Heart left ventricle (tissue), 16 donors: ENCODE results near the gene ADCY5. TPM values are rescaled to one million over a fixed set of nuclear protein-coding genes. Genes with fewer than 3 reads are reported as not detected.

ENCODE experiments used
- ATAC-seq, 4 donors: fragments of 200-7000 bp; cut with Tn5 transposase; one replicate each; pipeline ENCODE4 v1.9.1; 2020 to 2022; ENCODE audit warnings: moderate library complexity in 4 of 4, mild to moderate bottlenecking in 3 of 4, moderate number of reproducible peaks in 1 of 4
- DNase-seq, 5 donors: peaks; one replicate each; pipeline ENCODE4 v3.0.0-alpha.2; 2020
- H3K27ac ChIP-seq, 12 donors: fragments of 200-600 bp; sonication (generic) in 4 of 12; one replicate each; pipeline versions ENCODE4 v1.5.0 to v1.8.0; 2016 to 2022; ENCODE audit warnings: mild to moderate bottlenecking in 2 of 12
- H3K27me3 ChIP-seq, 9 donors: fragments of 200-600 bp; sonication (generic) in 2 of 9; one replicate each; pipeline versions ENCODE4 v1.5.1 to v1.8.0; 2016 to 2022; ENCODE audit warnings: mild to moderate bottlenecking in 3 of 9
- H3K36me3 ChIP-seq, 9 donors: fragments of 200-600 bp; sonication (generic) in 2 of 9; one replicate each; pipeline versions ENCODE4 v1.5.0 to v1.8.0; 2018 to 2022; ENCODE audit warnings: mild to moderate bottlenecking in 2 of 9
- H3K4me1 ChIP-seq, 12 donors: fragments of 200-600 bp; sonication (generic) in 4 of 12; one replicate each; pipeline versions ENCODE4 v1.5.0 to v1.8.0; 2016 to 2022; ENCODE audit warnings: mild to moderate bottlenecking in 3 of 12
- H3K4me3 ChIP-seq, 12 donors: fragments of 200-600 bp; sonication (generic) in 4 of 12; one replicate each; pipeline versions ENCODE4 v1.5.0 to v1.8.0; 2017 to 2022; ENCODE audit warnings: mild to moderate bottlenecking in 9 of 12, moderate library complexity in 4 of 12
- H3K9me3 ChIP-seq, 12 donors: fragments of 200-600 bp; sonication (generic) in 4 of 12; one replicate each; pipeline versions ENCODE4 v1.5.0 to v1.8.0; 2016 to 2022; ENCODE audit warnings: mild to moderate bottlenecking in 1 of 12
- POLR2A ChIP-seq, 2 donors: fragments of 450-650 bp; IDR thresholded peaks; one replicate each; pipeline ENCODE4 v1.6.1; 2017; ENCODE audit warnings: antibody characterized with exemption in 2 of 2, mild to moderate bottlenecking in 2 of 2, moderate library complexity in 2 of 2
- WGBS, 4 donors: extraction: QIAGEN DNeasy Blood & Tissue Kit in 2 of 4; methylation state at CpG; one replicate each; pipeline versions ENCODE4 v1.1.5 to v1.1.7; 2013 to 2018; 5-methylcytosine and 5-hydroxymethylcytosine counted together
- intact Hi-C, 10 donors: fragments of 100-400 bp; cut with DNase I; formaldehyde crosslinking; loops; one replicate each; pipeline versions ENCODE4 v1.11.1 to v1.14.2; 2022
- polyA plus RNA-seq, 2 donors: library from polyadenylated mRNA; stranded (reverse); fragments of 200-250 nt; gene quantifications; one replicate each; pipeline ENCODE4 v1.2.3, GENCODE V29; 2013
- total RNA-seq, 9 donors: library from RNA; depleted of rRNA in 2 of 9; stranded (reverse); fragments of >200 nt in 2 of 9; fragmentation: NEBNext Ultra II Directional in 3 of 9; extraction: Animal tissue kit (Norgen Biotek cat#: 25700) in 3 of 9; gene quantifications; one replicate each; pipeline versions ENCODE4 v1.1.0 to v1.2.4, GENCODE V29; 2016 to 2023
- TF ChIP-seq, protein P1 (sequence below), 12 donors: fragments of 200-600 bp; sonication (generic) in 4 of 12; IDR thresholded peaks; one replicate each; pipeline versions ENCODE4 v1.5.0 to v1.8.0; 2018 to 2022; ENCODE audit warnings: antibody characterized with exemption in 12 of 12, mild to moderate bottlenecking in 5 of 12
- donor health status: ischemic (EF 13 %, LVEDD 7.1; RV severe dilation, severe dysfunction).
- donor health status: healthy with polysubstance abuse.
- donor health status: DM: no; HTN: yes; CAD: no.
- donor health status: DM: no; HTN: no; CAD: no.
- donor health status: ischemic (EF 25% LVEDD 6.9; RV normal size, moderate dysfunction).
- donor health status: ischemic (EF 25% LVEDD 5.7; RV mildly dilated, moderate dysfunction).
- donor health status: healthy.
- donor health status: DM: yes; HTN: yes; CAD: no.
- donor health status: ischemic (EF 35%, LVEDD 5.7; RV mildly dilated, moderate dysfunction).
- donor health status: nonischemic (EF 11% LVEDD 7.7; RV severe dilation, severe dysfunction).
- donor health status: DM: yes; HTN: yes; CAD: no.
- donor health status: PGD.
- donor health status: ischemic (EF 29% LVEDD 5.4; RV normal size, mild dysfunction).
- donor health status: nonischemic (EF 23%, LVEDD 6.1; RV moderate dilation, normal function).

Gene ADCY5
- total and polyA plus RNA-seq, 11 donors = 78.5 to 276 (median 167) TPM

DNA sequence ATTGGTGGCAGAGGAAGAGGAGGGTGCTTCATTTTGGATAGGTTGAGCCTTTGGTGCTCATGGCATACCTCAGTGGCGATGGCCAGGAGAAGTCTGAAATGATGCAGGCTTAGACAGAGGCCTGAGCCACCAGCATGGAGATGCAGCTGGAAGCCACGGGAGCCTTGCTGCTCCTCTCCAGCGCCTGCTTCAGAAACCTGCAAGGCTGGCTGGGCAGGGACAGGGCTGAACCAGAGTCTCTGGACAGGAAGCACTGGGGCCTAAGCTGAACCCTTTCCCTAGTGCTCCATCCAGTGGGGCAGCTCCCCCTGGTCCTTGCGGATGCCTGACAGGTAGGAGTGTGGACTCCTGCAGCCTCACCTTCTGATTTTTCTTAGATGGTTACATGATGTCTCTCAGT, 36.7 kb upstream of the ADCY5 start:
- intact Hi-C loops = loop anchor here in 3 of 10 donors (5.0 kb wide), 3 partner anchors 33 to 72 kb away; partner anchors contain the start of gene ADCY5 (in 1 of the 3)
- ATAC-seq (no peak), DNase-seq (no peak)
- Histone ChIP-seq H3K9me3 (no peaks in the 10 kb centered on the region), H3K36me3 (peaks cover 0 to 6% (median 0%) of the 10 kb centered on the region in 9 donors), H3K4me1 (peaks cover 0 to 30% (median 9%) of the 10 kb centered on the region in 12 donors), H3K27me3 (no peaks in the 10 kb centered on the region), H3K27ac (no peak overlapping the region), H3K4me3 (no peak overlapping the region)
- 91 to 96% (median 95%) methylated on average over 4 of the region's 4 CpGs for WGBS, 4 donors
- TF ChIP-seq POLR2A (IDR thresholded peaks at IDR 0.05) = no peak
- TF ChIP-seq, protein P1, sequence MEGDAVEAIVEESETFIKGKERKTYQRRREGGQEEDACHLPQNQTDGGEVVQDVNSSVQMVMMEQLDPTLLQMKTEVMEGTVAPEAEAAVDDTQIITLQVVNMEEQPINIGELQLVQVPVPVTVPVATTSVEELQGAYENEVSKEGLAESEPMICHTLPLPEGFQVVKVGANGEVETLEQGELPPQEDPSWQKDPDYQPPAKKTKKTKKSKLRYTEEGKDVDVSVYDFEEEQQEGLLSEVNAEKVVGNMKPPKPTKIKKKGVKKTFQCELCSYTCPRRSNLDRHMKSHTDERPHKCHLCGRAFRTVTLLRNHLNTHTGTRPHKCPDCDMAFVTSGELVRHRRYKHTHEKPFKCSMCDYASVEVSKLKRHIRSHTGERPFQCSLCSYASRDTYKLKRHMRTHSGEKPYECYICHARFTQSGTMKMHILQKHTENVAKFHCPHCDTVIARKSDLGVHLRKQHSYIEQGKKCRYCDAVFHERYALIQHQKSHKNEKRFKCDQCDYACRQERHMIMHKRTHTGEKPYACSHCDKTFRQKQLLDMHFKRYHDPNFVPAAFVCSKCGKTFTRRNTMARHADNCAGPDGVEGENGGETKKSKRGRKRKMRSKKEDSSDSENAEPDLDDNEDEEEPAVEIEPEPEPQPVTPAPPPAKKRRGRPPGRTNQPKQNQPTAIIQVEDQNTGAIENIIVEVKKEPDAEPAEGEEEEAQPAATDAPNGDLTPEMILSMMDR (IDR thresholded peaks at IDR 0.05) = no peak

GRCh38 chr3:123483146-123483545, 34.3 kb upstream of the ADCY5 start:
- peaks cover 0 to 15% (median 0%) of the 10 kb centered on the region in 12 donors for H3K4me1 ChIP-seq
- no peaks in the 10 kb centered on the region for H3K36me3 ChIP-seq
- 83 to 91% (median 87%) methylated on average over 4 to 6 of the region's 6 CpGs for WGBS, 4 donors
- no peaks in the 10 kb centered on the region for H3K9me3 ChIP-seq
- TF ChIP-seq POLR2A (IDR thresholded peaks at IDR 0.05) = no peak
- TF ChIP-seq, protein P1 (IDR thresholded peaks at IDR 0.05) = no peak
- intact Hi-C loops = loop anchor here in 1 of 10 donors (5.0 kb wide), 1 partner anchor 36 kb away; the partner anchor contains the start of gene ADCY5
- no peak overlapping the region for H3K4me3 ChIP-seq
- ATAC-seq (no peak), DNase-seq (no peak)
- H3K27me3 ChIP-seq = no peaks in the 10 kb centered on the region
- no peak overlapping the region for H3K27ac ChIP-seq

DNA sequence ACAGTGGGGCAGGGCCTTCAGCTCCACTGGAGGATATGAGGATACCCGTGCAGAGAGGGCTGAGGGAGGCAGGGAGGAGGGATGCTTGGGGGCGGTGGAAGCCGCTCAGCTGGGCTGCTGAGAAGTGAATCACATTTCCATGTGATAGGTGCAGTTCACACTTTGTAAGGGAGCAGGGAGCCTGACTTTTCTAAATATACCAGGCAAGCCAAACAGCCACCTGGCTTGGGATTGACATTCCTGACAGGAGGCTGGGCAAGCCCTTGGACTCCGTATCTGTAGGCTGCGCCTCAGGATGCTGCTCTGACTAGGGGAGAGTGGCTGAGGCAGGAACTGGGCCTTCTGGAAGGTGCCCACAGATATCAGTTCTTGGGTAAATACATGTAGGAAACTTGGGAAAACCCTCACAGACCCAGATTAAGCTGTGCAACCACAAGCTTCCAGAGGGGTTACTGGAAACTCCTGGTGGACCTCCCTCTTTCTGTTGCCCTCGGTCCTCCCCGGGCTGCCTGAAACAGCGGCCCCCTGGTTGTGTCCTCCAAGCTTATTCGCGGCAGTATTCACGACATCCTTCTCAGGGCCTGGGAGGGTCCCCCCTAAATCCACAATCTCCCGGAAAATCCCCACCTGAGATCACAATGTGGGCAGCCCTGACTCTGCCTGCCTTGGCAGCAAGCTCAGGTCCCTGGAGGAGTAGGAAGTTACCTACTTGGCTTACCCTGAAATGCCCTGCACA, 33.0 kb upstream of the ADCY5 start:
- Histone ChIP-seq H3K9me3 (no peaks in the 10 kb centered on the region), H3K36me3 (no peaks in the 10 kb centered on the region), H3K4me3 (no peak overlapping the region), H3K27me3 (no peaks in the 10 kb centered on the region), H3K4me1 (peaks cover 0 to 2% (median 0%) of the 10 kb centered on the region in 12 donors), H3K27ac (no peak overlapping the region)
- WGBS, 4 donors = 74 to 85% (median 79%) methylated on average over 12 of the region's 12 CpGs
- intact Hi-C loops = loop anchor here in 1 of 10 donors (5.0 kb wide), 1 partner anchor 35 kb away; the partner anchor contains the start of gene ADCY5
- DNase-seq (no peak), ATAC-seq (peak in 3 of 4 donors; percentile 19 to 63 (median 40))
- TF ChIP-seq, protein P1 (IDR thresholded peaks at IDR 0.05) = no peak
- TF ChIP-seq POLR2A (IDR thresholded peaks at IDR 0.05) = no peak

GRCh38 chr3:123481071-123481470, 32.2 kb upstream of the ADCY5 start:
- Histone ChIP-seq H3K36me3 (no peaks in the 10 kb centered on the region), H3K4me3 (no peak overlapping the region), H3K27ac (no peak overlapping the region), H3K27me3 (no peaks in the 10 kb centered on the region), H3K9me3 (no peaks in the 10 kb centered on the region), H3K4me1 (no peaks in the 10 kb centered on the region)
- TF ChIP-seq POLR2A (IDR thresholded peaks at IDR 0.05) = no peak
- TF ChIP-seq, protein P1 (IDR thresholded peaks at IDR 0.05) = no peak
- intact Hi-C loops = loop anchor here in 1 of 10 donors (5.0 kb wide), 1 partner anchor 34 kb away; the partner anchor contains the start of gene ADCY5
- 85 to 93% (median 90%) methylated on average over 7 of the region's 7 CpGs for WGBS, 4 donors
- ATAC-seq (no peak), DNase-seq (no peak)
